ENCODE data around the gene PPARD.

- TF ChIP-seq, protein P1, sequence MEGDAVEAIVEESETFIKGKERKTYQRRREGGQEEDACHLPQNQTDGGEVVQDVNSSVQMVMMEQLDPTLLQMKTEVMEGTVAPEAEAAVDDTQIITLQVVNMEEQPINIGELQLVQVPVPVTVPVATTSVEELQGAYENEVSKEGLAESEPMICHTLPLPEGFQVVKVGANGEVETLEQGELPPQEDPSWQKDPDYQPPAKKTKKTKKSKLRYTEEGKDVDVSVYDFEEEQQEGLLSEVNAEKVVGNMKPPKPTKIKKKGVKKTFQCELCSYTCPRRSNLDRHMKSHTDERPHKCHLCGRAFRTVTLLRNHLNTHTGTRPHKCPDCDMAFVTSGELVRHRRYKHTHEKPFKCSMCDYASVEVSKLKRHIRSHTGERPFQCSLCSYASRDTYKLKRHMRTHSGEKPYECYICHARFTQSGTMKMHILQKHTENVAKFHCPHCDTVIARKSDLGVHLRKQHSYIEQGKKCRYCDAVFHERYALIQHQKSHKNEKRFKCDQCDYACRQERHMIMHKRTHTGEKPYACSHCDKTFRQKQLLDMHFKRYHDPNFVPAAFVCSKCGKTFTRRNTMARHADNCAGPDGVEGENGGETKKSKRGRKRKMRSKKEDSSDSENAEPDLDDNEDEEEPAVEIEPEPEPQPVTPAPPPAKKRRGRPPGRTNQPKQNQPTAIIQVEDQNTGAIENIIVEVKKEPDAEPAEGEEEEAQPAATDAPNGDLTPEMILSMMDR (IDR thresholded peaks at IDR 0.05), result no peak
- TF ChIP-seq POLR2A (IDR thresholded peaks at IDR 0.05), result no peak
- TF ChIP-seq POLR2AphosphoS5 (IDR thresholded peaks at IDR 0.05), result no peak
Observed at GRCh38 chr6:35343835-35344550, 1.6 kb downstream of the PPARD start.

Measured in gastroesophageal sphincter (tissue), 3 donors.